Mammary epithelial cell (primary cell): ENCODE measurements around the gene TAF7.

Experiments used
- CTCF ChIP-seq, 2 donors: IDR thresholded peaks in 1 of 2; conservative IDR thresholded peaks in 1 of 2; 2 replicates each; pipeline ENCODE4 v1.5.1; 2011 to 2012; ENCODE audit warnings: inconsistent platforms in 2 of 2, low read length in 2 of 2, mild to moderate bottlenecking in 2 of 2, control low read depth in 1 of 2, low read depth in 1 of 2; ENCODE audit not compliant: insufficient read depth in 1 of 2; ENCODE audit errors: extremely low read depth in 1 of 2
- EZH2 ChIP-seq: IDR thresholded peaks from 2 replicates; pipeline ENCODE4 v1.6.1; 2012; ENCODE audit warnings: low read length, inconsistent platforms, borderline replicate concordance

- TF ChIP-seq CTCF (conservative IDR thresholded peaks at IDR 0.05 in 1 of 2, IDR thresholded peaks at IDR 0.05 in 1 of 2; ENCODE audit: extremely low read depth in 1 of 2, insufficient read depth in 1 of 2, low read depth in 1 of 2, low read length in 2 of 2) (no peak), EZH2 (no peak)
Measured at GRCh38 chr5:141360685-141361084, 40.1 kb upstream of the TAF7 start.
